SK-N-SH treated with all-trans-retinoic acid at 6 μM for 48 hours (cell line): ENCODE data around the gene KRTAP21-1.

ENCODE experiments used
- OSR1 ChIP-seq: fragments of 250-450 bp; sonication (Bioruptor Pico); IDR thresholded peaks from 2 replicates; pipeline ENCODE4 v1.8.0; 2022; ENCODE audit warnings: moderate library complexity, mild to moderate bottlenecking, inconsistent platforms
- PPARA ChIP-seq: fragments of 250-450 bp; sonication (Bioruptor Pico); IDR thresholded peaks from 2 replicates; pipeline ENCODE4 v1.5.0; 2020; ENCODE audit warnings: mild to moderate bottlenecking, borderline replicate concordance
- ZC3H10 ChIP-seq: fragments of 250-450 bp; sonication (Bioruptor Pico); IDR thresholded peaks from 2 replicates; pipeline ENCODE4 v1.5.1; 2021; ENCODE audit warnings: mild to moderate bottlenecking, moderate library complexity
- ZFP30 ChIP-seq: fragments of 450-650 bp; formaldehyde crosslinking; IDR thresholded peaks from 2 replicates; pipeline ENCODE4 v1.5.0; 2022; ENCODE audit warnings: mild to moderate bottlenecking, moderate library complexity
- ZNF565 ChIP-seq: fragments of 450-650 bp; formaldehyde crosslinking; conservative IDR thresholded peaks from 2 replicates; pipeline ENCODE4 v1.5.0; 2020; ENCODE audit warnings: low read depth, mild to moderate bottlenecking, moderate library complexity
- ZNF70 ChIP-seq: fragments of 450-650 bp; formaldehyde crosslinking; IDR thresholded peaks from 2 replicates; pipeline ENCODE4 v1.5.0; 2020; ENCODE audit warnings: mild to moderate bottlenecking, moderate library complexity
- TF ChIP-seq, protein P1 (sequence below): fragments of 250-450 bp; sonication (Bioruptor Pico); IDR thresholded peaks from 2 replicates; pipeline ENCODE4 v1.5.1; 2020; ENCODE audit warnings: low read depth, mild to moderate bottlenecking, moderate library complexity
- TF ChIP-seq, protein P2 (sequence below): fragments of 250-450 bp; sonication (Bioruptor Pico); IDR thresholded peaks from 2 replicates; pipeline ENCODE4 v1.8.0; 2020; ENCODE audit warnings: mild to moderate bottlenecking, moderate library complexity, borderline replicate concordance
- TF ChIP-seq, protein P3 (sequence below): fragments of 250-450 bp; sonication (Bioruptor Pico); IDR thresholded peaks from 2 replicates; pipeline ENCODE4 v1.8.0; 2021; ENCODE audit warnings: low read depth, mild to moderate bottlenecking, moderate library complexity, borderline replicate concordance

DNA sequence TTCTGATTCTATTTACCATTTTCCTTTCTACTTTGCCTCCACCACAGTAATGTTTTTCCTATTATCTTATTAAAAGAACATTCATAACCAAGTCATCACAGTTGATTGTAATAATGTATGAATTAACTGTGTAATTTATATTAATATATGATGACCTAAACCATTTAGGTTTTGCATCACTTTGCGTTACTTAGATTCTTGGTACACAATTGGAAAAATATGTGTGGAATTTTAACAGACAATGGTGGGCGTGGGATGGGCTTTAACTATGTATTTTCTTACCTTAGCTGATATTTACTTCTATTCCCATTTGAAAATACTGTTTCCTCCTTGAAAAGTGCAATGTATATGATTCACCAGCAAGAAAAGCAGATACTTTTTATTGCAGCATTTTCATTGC is 40.3 kb downstream of the KRTAP21-1 start:
- TF ChIP-seq, protein P1, sequence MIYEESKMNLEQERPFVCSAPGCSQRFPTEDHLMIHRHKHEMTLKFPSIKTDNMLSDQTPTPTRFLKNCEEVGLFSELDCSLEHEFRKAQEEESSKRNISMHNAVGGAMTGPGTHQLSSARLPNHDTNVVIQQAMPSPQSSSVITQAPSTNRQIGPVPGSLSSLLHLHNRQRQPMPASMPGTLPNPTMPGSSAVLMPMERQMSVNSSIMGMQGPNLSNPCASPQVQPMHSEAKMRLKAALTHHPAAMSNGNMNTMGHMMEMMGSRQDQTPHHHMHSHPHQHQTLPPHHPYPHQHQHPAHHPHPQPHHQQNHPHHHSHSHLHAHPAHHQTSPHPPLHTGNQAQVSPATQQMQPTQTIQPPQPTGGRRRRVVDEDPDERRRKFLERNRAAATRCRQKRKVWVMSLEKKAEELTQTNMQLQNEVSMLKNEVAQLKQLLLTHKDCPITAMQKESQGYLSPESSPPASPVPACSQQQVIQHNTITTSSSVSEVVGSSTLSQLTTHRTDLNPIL (CRISPR knock-in tag) = no peak
- TF ChIP-seq ZFP30 (CRISPR knock-in tag) = no peak
- TF ChIP-seq, protein P2, sequence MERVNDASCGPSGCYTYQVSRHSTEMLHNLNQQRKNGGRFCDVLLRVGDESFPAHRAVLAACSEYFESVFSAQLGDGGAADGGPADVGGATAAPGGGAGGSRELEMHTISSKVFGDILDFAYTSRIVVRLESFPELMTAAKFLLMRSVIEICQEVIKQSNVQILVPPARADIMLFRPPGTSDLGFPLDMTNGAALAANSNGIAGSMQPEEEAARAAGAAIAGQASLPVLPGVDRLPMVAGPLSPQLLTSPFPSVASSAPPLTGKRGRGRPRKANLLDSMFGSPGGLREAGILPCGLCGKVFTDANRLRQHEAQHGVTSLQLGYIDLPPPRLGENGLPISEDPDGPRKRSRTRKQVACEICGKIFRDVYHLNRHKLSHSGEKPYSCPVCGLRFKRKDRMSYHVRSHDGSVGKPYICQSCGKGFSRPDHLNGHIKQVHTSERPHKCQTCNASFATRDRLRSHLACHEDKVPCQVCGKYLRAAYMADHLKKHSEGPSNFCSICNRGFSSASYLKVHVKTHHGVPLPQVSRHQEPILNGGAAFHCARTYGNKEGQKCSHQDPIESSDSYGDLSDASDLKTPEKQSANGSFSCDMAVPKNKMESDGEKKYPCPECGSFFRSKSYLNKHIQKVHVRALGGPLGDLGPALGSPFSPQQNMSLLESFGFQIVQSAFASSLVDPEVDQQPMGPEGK (CRISPR knock-in tag) = no peak
- TF ChIP-seq ZNF565 (CRISPR knock-in tag) = no peak
- TF ChIP-seq ZNF70 (CRISPR knock-in tag) = no peak
- TF ChIP-seq PPARA (CRISPR knock-in tag) = no peak
- TF ChIP-seq, protein P3, sequence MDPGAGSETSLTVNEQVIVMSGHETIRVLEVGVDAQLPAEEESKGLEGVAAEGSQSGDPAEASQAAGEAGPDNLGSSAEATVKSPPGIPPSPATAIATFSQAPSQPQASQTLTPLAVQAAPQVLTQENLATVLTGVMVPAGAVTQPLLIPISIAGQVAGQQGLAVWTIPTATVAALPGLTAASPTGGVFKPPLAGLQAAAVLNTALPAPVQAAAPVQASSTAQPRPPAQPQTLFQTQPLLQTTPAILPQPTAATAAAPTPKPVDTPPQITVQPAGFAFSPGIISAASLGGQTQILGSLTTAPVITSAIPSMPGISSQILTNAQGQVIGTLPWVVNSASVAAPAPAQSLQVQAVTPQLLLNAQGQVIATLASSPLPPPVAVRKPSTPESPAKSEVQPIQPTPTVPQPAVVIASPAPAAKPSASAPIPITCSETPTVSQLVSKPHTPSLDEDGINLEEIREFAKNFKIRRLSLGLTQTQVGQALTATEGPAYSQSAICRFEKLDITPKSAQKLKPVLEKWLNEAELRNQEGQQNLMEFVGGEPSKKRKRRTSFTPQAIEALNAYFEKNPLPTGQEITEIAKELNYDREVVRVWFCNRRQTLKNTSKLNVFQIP = no peak
- TF ChIP-seq ZC3H10 (CRISPR knock-in tag) = no peak
- TF ChIP-seq OSR1 (CRISPR knock-in tag) = no peak
